Measurements from ENCODE around the gene LINS1.

The LINS1 gene

GRCh38 chr15:100571592-100572167, 30.3 kb downstream of the LINS1 start:
- DNase-seq (ENCODE audit: insufficient read length) (no peak), FAIRE-seq (no peak)

GRCh38 chr15:100570735-100571313, 31.2 kb downstream of the LINS1 start:
- DNase-seq (ENCODE audit: insufficient read length) (no peak), FAIRE-seq (peak; percentile 54)
- TF ChIP-seq TAF1 (IDR thresholded peaks at IDR 0.05; ENCODE audit: borderline replicate concordance, low read depth, low read length) (no peak), POLR2AphosphoS5 (IDR thresholded peaks at IDR 0.05; ENCODE audit: low read depth, low read length) (no peak)

More at GRCh38 chr15:100571592-100572167, 30.3 kb downstream of the LINS1 start:
- TF ChIP-seq POLR2A (IDR thresholded peaks at IDR 0.05; ENCODE audit: low read depth, low read length): no peak
- TF ChIP-seq TAF1 (IDR thresholded peaks at IDR 0.05; ENCODE audit: borderline replicate concordance, low read depth, low read length): no peak
- TF ChIP-seq POLR2AphosphoS5 (IDR thresholded peaks at IDR 0.05; ENCODE audit: low read depth, low read length): no peak

GRCh38 chr15:100570275-100570674, 31.7 kb downstream of the LINS1 start:
- FAIRE-seq: peak; percentile 48
- TF ChIP-seq POLR2A (IDR thresholded peaks at IDR 0.05; ENCODE audit: low read depth, low read length) (no peak), TAF1 (IDR thresholded peaks at IDR 0.05; ENCODE audit: borderline replicate concordance, low read depth, low read length) (no peak), POLR2AphosphoS5 (IDR thresholded peaks at IDR 0.05; ENCODE audit: low read depth, low read length) (no peak)
- no peak for DNase-seq (ENCODE audit: insufficient read length)

GRCh38 chr15:100569391-100569790, 32.6 kb downstream of the LINS1 start:
- FAIRE-seq (no peak), DNase-seq (ENCODE audit: insufficient read length) (no peak)
- no peak for TF ChIP-seq TAF1 (IDR thresholded peaks at IDR 0.05; ENCODE audit: borderline replicate concordance, low read depth, low read length)
- TF ChIP-seq POLR2AphosphoS5 (IDR thresholded peaks at IDR 0.05; ENCODE audit: low read depth, low read length): no peak
- no peak for TF ChIP-seq POLR2A (IDR thresholded peaks at IDR 0.05; ENCODE audit: low read depth, low read length)

GRCh38 chr15:100566850-100567628, 34.9 kb downstream of the LINS1 start:
- TF ChIP-seq POLR2AphosphoS5 (IDR thresholded peaks at IDR 0.05; ENCODE audit: low read depth, low read length): no peak
- DNase-seq (ENCODE audit: insufficient read length) (no peak), FAIRE-seq (peak; percentile 14)

GRCh38 chr15:100565591-100565990, 36.4 kb downstream of the LINS1 start:
- TF ChIP-seq POLR2A (IDR thresholded peaks at IDR 0.05; ENCODE audit: low read depth, low read length) (no peak), TAF1 (IDR thresholded peaks at IDR 0.05; ENCODE audit: borderline replicate concordance, low read depth, low read length) (no peak), POLR2AphosphoS5 (IDR thresholded peaks at IDR 0.05; ENCODE audit: low read depth, low read length) (no peak)
- FAIRE-seq: no peak
- no peak for DNase-seq (ENCODE audit: insufficient read length)

- FAIRE-seq: no peak
Measured at GRCh38 chr15:100560323-100560722, 41.7 kb downstream of the LINS1 start.

GRCh38 chr15:100559330-100559729, 42.7 kb downstream of the LINS1 start:
- DNase-seq (ENCODE audit: insufficient read length) (no peak), FAIRE-seq (no peak)
- TF ChIP-seq POLR2A (IDR thresholded peaks at IDR 0.05; ENCODE audit: low read depth, low read length): no peak
- no peak for TF ChIP-seq TAF1 (IDR thresholded peaks at IDR 0.05; ENCODE audit: borderline replicate concordance, low read depth, low read length)
- TF ChIP-seq POLR2AphosphoS5 (IDR thresholded peaks at IDR 0.05; ENCODE audit: low read depth, low read length): no peak

More at GRCh38 chr15:100560323-100560722, 41.7 kb downstream of the LINS1 start:
- TF ChIP-seq POLR2A (IDR thresholded peaks at IDR 0.05; ENCODE audit: low read depth, low read length) (no peak), POLR2AphosphoS5 (IDR thresholded peaks at IDR 0.05; ENCODE audit: low read depth, low read length) (no peak), TAF1 (IDR thresholded peaks at IDR 0.05; ENCODE audit: borderline replicate concordance, low read depth, low read length) (no peak)
- no peak for DNase-seq (ENCODE audit: insufficient read length)

- TF ChIP-seq POLR2A (IDR thresholded peaks at IDR 0.05; ENCODE audit: low read depth, low read length) (no peak), POLR2AphosphoS5 (IDR thresholded peaks at IDR 0.05; ENCODE audit: low read depth, low read length) (no peak), TAF1 (IDR thresholded peaks at IDR 0.05; ENCODE audit: borderline replicate concordance, low read depth, low read length) (no peak)
- FAIRE-seq: no peak
- DNase-seq (ENCODE audit: insufficient read length): no peak
Measured at GRCh38 chr15:100558771-100559254, 43.2 kb downstream of the LINS1 start.

GRCh38 chr15:100553468-100553867, 48.5 kb downstream of the LINS1 start:
- no peak for DNase-seq (ENCODE audit: insufficient read length)
- no peak for FAIRE-seq
- no peak for TF ChIP-seq POLR2AphosphoS5 (IDR thresholded peaks at IDR 0.05; ENCODE audit: low read depth, low read length)
- TF ChIP-seq TAF1 (IDR thresholded peaks at IDR 0.05; ENCODE audit: borderline replicate concordance, low read depth, low read length): no peak
- no peak for TF ChIP-seq POLR2A (IDR thresholded peaks at IDR 0.05; ENCODE audit: low read depth, low read length)

- no peak for TF ChIP-seq TAF1 (IDR thresholded peaks at IDR 0.05; ENCODE audit: borderline replicate concordance, low read depth, low read length)
- no peak for FAIRE-seq
- DNase-seq (ENCODE audit: insufficient read length): no peak
Measured at GRCh38 chr15:100547961-100548360, 54.0 kb downstream of the LINS1 start.

- FAIRE-seq (no peak), DNase-seq (ENCODE audit: insufficient read length) (no peak)
- TF ChIP-seq POLR2AphosphoS5 (IDR thresholded peaks at IDR 0.05; ENCODE audit: low read depth, low read length): no peak
- no peak for TF ChIP-seq TAF1 (IDR thresholded peaks at IDR 0.05; ENCODE audit: borderline replicate concordance, low read depth, low read length)
- TF ChIP-seq POLR2A (IDR thresholded peaks at IDR 0.05; ENCODE audit: low read depth, low read length): no peak
Measured at GRCh38 chr15:100544946-100545345, 57.0 kb downstream of the LINS1 start.
